K562 (cell line): Measurements from ENCODE around the gene OR2V1. TPM values are rescaled to one million over a fixed set of nuclear protein-coding genes. Genes with fewer than 3 reads are reported as not detected.

Experiments used
- BACH1 ChIP-seq: fragments of 200-800 bp; sonication (Bioruptor generic); IDR thresholded peaks from 2 replicates; pipeline ENCODE4 v1.6.1; 2016; ENCODE audit warnings: missing genetic modification characterization, missing compliant biosample characterization
- CCNT2 ChIP-seq: IDR thresholded peaks from 2 replicates; pipeline ENCODE4 v1.6.1; 2011; ENCODE audit warnings: borderline replicate concordance, low read depth, mild to moderate bottlenecking, moderate library complexity, mixed read lengths, low read length; ENCODE audit not compliant: insufficient read length; ENCODE audit errors: extremely low read depth
- DDX20 ChIP-seq: fragments of 450-650 bp; IDR thresholded peaks from 2 replicates; pipeline ENCODE4 v1.6.1; 2016; ENCODE audit warnings: missing genetic modification characterization, low read depth, mild to moderate bottlenecking, missing compliant biosample characterization, moderate library complexity
- ELF4 ChIP-seq: fragments of 450-650 bp; formaldehyde crosslinking; IDR thresholded peaks from 2 replicates; pipeline ENCODE4 v1.4.0; 2022; ENCODE audit warnings: missing genetic modification characterization
- HDAC1 ChIP-seq, 2 experiments: fragments of 450-650 bp; IDR thresholded peaks; 2 replicates each; pipeline ENCODE4 v1.6.1; 2016 to 2017; ENCODE audit warnings: inconsistent platforms in 1 of 2, mild to moderate bottlenecking in 1 of 2, moderate library complexity in 1 of 2
- JUN ChIP-seq, 2 experiments: sonication (generic) in 1 of 2; formaldehyde crosslinking in 1 of 2; IDR thresholded peaks; 2 replicates each; pipeline versions ENCODE4 v1.6.1 to v1.8.0; 2012 to 2022; ENCODE audit warnings: borderline replicate concordance in 2 of 2, mild to moderate bottlenecking in 2 of 2, improper control_type of control experiment in 1 of 2, low read depth in 1 of 2, low read length in 1 of 2, missing genetic modification reagents in 1 of 2
- NR2C2 ChIP-seq, 2 experiments: fragments of 200-800 bp in 1 of 2; sonication (Bioruptor generic) in 1 of 2; sonication (generic) in 1 of 2; formaldehyde crosslinking in 1 of 2; IDR thresholded peaks; 2 replicates each; pipeline versions ENCODE4 v1.6.1 to v1.8.0; 2016 to 2022; ENCODE audit warnings: mild to moderate bottlenecking in 1 of 2, missing compliant biosample characterization in 1 of 2, missing genetic modification characterization in 1 of 2, missing genetic modification reagents in 1 of 2
- POLR2H ChIP-seq: IDR thresholded peaks from 2 replicates; pipeline ENCODE4 v1.6.1; 2016; ENCODE audit warnings: missing genetic modification characterization, low read depth, mild to moderate bottlenecking, control low read depth, missing compliant biosample characterization, moderate library complexity
- POLR3A ChIP-seq: IDR thresholded peaks from 2 replicates; pipeline ENCODE4 v1.6.1; 2011; ENCODE audit warnings: borderline replicate concordance, mild to moderate bottlenecking, moderate library complexity; ENCODE audit not compliant: insufficient read length, insufficient read depth; ENCODE audit errors: extremely low read depth
- PRPF4 ChIP-seq: fragments of 200-400 bp; formaldehyde crosslinking; IDR thresholded peaks from one replicate; pipeline ENCODE4 v1.6.1; 2017; ENCODE audit warnings: low read length, low read depth, mild to moderate bottlenecking; ENCODE audit not compliant: insufficient read depth, poor library complexity, severe bottlenecking
- SRSF7 ChIP-seq: fragments of 200-400 bp; formaldehyde crosslinking; optimal IDR thresholded peaks from 2 replicates; pipeline ENCODE3; 2017; ENCODE audit warnings: mild to moderate bottlenecking, low read depth, low read length
- ZNF398 ChIP-seq: fragments of 250-450 bp; sonication (Bioruptor Pico); IDR thresholded peaks from 2 replicates; pipeline ENCODE4 v1.8.0; 2021; ENCODE audit warnings: moderate library complexity, mild to moderate bottlenecking, inconsistent platforms
- ZNF41 ChIP-seq: fragments of 250-450 bp; sonication (Bioruptor Pico); conservative IDR thresholded peaks from 2 replicates; pipeline ENCODE4 v1.4.0; 2020; ENCODE audit warnings: mild to moderate bottlenecking
- ZNF449 ChIP-seq: fragments of 250-450 bp; sonication (Bioruptor Pico); IDR thresholded peaks from 2 replicates; pipeline ENCODE4 v1.8.0; 2022; ENCODE audit warnings: moderate library complexity, mild to moderate bottlenecking, inconsistent platforms
- ZNF766 ChIP-seq: fragments of 200-800 bp; sonication (Bioruptor generic); conservative IDR thresholded peaks from 2 replicates; pipeline ENCODE4 v1.6.1; 2016; ENCODE audit warnings: missing genetic modification characterization, missing compliant biosample characterization
- polyA plus RNA-seq, 8 experiments: library from polyadenylated mRNA; depleted of rRNA in 4 of 8; stranded (reverse) in 5 of 8; unstranded in 3 of 8; fragments of >200 nt; fragmentation: Nextera tagmentation in 2 of 8; fragmentation: Illumina TruSeq in 1 of 8; extraction: Ambion mirVana in 2 of 8; extraction: Trizol in 1 of 8; gene quantifications; 2 replicates each; pipeline versions ENCODE4 v1.2.1 to v1.2.3, GENCODE V29; 2011 to 2014; ENCODE audit warnings: inconsistent platforms in 1 of 8, missing spikeins in 1 of 8
- total RNA-seq, 7 experiments: library from RNA; depleted of rRNA in 6 of 7; stranded (reverse); fragments of >200 nt in 6 of 7; fragmentation: Illumina TruSeq in 2 of 7; extraction: Trizol in 2 of 7; gene quantifications; 2 replicates each; pipeline versions ENCODE4 v1.2.1 to v1.2.3, GENCODE V29; 2011 to 2021; ENCODE audit warnings: low replicate concordance in 1 of 7
- TF ChIP-seq, protein P1 (sequence below): fragments of 250-450 bp; sonication (Bioruptor Pico); IDR thresholded peaks from 2 replicates; pipeline ENCODE4 v1.4.0; 2020

OR2V1 gene
- total and polyA plus RNA-seq, 9 of the 15 experiments (the other 6 are each of a cell fraction or from before 2014, with no cell fraction given): 0.04 to 0.28 (median 0.15) TPM; not detected in 5

GRCh38 chr5:181163487-181164075 lies 32.6 kb upstream of the OR2V1 start (continued):
- no peak for TF ChIP-seq JUN (IDR thresholded peaks at IDR 0.05; ENCODE audit: borderline replicate concordance, low read depth, low read length)
- no peak for TF ChIP-seq JUN (CRISPR knock-in tag; IDR thresholded peaks at IDR 0.05; ENCODE audit: borderline replicate concordance)
- TF ChIP-seq DDX20: no peak; the same call in 1 of the 2 replicates
- TF ChIP-seq NR2C2 (CRISPR knock-in tag; IDR thresholded peaks at IDR 0.05): no peak
- TF ChIP-seq NR2C2 (tag; IDR thresholded peaks at IDR 0.05): 0 out of 2 replicates have a peak, but pooled peaks have one; percentile 29
- no peak for TF ChIP-seq ZNF398 (CRISPR knock-in tag)
- peak; percentile 88; the same call in 1 of the 2 replicates for TF ChIP-seq ELF4 (CRISPR knock-in tag)
- peak; percentile 19; the same call in 1 of the 2 replicates for TF ChIP-seq ZNF449 (CRISPR knock-in tag)
- TF ChIP-seq POLR2H (tag): no peak
- TF ChIP-seq HDAC1 (IDR thresholded peaks at IDR 0.05): peak in 1 of 2 experiments; percentile 72; a peak in 1 of 4 replicates
- no peak for TF ChIP-seq ZNF766 (CRISPR knock-in tag)
- TF ChIP-seq ZNF41 (CRISPR knock-in tag): no peak
- TF ChIP-seq, protein P1, sequence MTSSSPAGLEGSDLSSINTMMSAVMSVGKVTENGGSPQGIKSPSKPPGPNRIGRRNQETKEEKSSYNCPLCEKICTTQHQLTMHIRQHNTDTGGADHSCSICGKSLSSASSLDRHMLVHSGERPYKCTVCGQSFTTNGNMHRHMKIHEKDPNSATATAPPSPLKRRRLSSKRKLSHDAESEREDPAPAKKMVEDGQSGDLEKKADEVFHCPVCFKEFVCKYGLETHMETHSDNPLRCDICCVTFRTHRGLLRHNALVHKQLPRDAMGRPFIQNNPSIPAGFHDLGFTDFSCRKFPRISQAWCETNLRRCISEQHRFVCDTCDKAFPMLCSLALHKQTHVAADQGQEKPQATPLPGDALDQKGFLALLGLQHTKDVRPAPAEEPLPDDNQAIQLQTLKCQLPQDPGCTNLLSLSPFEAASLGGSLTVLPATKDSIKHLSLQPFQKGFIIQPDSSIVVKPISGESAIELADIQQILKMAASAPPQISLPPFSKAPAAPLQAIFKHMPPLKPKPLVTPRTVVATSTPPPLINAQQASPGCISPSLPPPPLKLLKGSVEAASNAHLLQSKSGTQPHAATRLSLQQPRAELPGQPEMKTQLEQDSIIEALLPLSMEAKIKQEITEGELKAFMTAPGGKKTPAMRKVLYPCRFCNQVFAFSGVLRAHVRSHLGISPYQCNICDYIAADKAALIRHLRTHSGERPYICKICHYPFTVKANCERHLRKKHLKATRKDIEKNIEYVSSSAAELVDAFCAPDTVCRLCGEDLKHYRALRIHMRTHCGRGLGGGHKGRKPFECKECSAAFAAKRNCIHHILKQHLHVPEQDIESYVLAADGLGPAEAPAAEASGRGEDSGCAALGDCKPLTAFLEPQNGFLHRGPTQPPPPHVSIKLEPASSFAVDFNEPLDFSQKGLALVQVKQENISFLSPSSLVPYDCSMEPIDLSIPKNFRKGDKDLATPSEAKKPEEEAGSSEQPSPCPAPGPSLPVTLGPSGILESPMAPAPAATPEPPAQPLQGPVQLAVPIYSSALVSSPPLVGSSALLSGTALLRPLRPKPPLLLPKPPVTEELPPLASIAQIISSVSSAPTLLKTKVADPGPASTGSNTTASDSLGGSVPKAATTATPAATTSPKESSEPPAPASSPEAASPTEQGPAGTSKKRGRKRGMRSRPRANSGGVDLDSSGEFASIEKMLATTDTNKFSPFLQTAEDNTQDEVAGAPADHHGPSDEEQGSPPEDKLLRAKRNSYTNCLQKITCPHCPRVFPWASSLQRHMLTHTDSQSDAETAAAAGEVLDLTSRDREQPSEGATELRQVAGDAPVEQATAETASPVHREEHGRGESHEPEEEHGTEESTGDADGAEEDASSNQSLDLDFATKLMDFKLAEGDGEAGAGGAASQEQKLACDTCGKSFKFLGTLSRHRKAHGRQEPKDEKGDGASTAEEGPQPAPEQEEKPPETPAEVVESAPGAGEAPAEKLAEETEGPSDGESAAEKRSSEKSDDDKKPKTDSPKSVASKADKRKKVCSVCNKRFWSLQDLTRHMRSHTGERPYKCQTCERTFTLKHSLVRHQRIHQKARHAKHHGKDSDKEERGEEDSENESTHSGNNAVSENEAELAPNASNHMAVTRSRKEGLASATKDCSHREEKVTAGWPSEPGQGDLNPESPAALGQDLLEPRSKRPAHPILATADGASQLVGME (CRISPR knock-in tag): 0 out of 2 replicates have a peak, but pooled peaks have one; percentile 37
- no peak for TF ChIP-seq SRSF7
- TF ChIP-seq POLR3A: no peak
- no peak for TF ChIP-seq BACH1
- TF ChIP-seq PRPF4: no peak
- no peak for TF ChIP-seq CCNT2
